K562 (cell line): ENCODE measurements around the gene SURF4. TPM values are rescaled to one million over a fixed set of nuclear protein-coding genes. Genes with fewer than 3 reads are reported as not detected.
A peak's percentile ranks its signal among the peaks of the same experiment; 100 is the strongest.

Source experiments
- AFF4 ChIP-seq: sonication (generic); formaldehyde crosslinking; IDR thresholded peaks from 2 replicates; pipeline ENCODE4 v1.8.0; 2023; ENCODE audit warnings: mild to moderate bottlenecking, missing genetic modification reagents
- CHD7 ChIP-seq: fragments of 200-600 bp; sonication (generic); IDR thresholded peaks from one replicate; pipeline ENCODE4 v1.6.1; 2012; ENCODE audit warnings: mild to moderate bottlenecking, low read depth, low read length, inconsistent platforms
- DLX4 ChIP-seq: fragments of 250-450 bp; sonication (Bioruptor Pico); IDR thresholded peaks from 2 replicates; pipeline ENCODE4 v1.6.1; 2021; ENCODE audit warnings: mild to moderate bottlenecking
- HINFP ChIP-seq: fragments of 450-650 bp; conservative IDR thresholded peaks from 2 replicates; pipeline ENCODE4 v1.6.1; 2016; ENCODE audit warnings: missing genetic modification characterization, low read depth, mild to moderate bottlenecking, control low read depth, missing compliant biosample characterization
- LCOR ChIP-seq: sonication (generic); formaldehyde crosslinking; IDR thresholded peaks from 2 replicates; pipeline ENCODE4 v1.8.0; 2022; ENCODE audit warnings: mild to moderate bottlenecking, missing genetic modification reagents
- THRB ChIP-seq: fragments of 450-650 bp; formaldehyde crosslinking; conservative IDR thresholded peaks from 2 replicates; pipeline ENCODE4 v1.4.0; 2022; ENCODE audit warnings: mild to moderate bottlenecking, missing genetic modification characterization
- ZNF717 ChIP-seq: fragments of 250-450 bp; sonication (Bioruptor Pico); IDR thresholded peaks from 2 replicates; pipeline ENCODE4 v1.5.0; 2021
- polyA plus RNA-seq, 8 experiments: library from polyadenylated mRNA; depleted of rRNA in 4 of 8; stranded (reverse) in 5 of 8; unstranded in 3 of 8; fragments of >200 nt; fragmentation: Nextera tagmentation in 2 of 8; fragmentation: Illumina TruSeq in 1 of 8; extraction: Ambion mirVana in 2 of 8; extraction: Trizol in 1 of 8; gene quantifications; 2 replicates each; pipeline versions ENCODE4 v1.2.1 to v1.2.3, GENCODE V29; 2011 to 2014; ENCODE audit warnings: inconsistent platforms in 1 of 8, missing spikeins in 1 of 8
- total RNA-seq, 7 experiments: library from RNA; depleted of rRNA in 6 of 7; stranded (reverse); fragments of >200 nt in 6 of 7; fragmentation: Illumina TruSeq in 2 of 7; extraction: Trizol in 2 of 7; gene quantifications; 2 replicates each; pipeline versions ENCODE4 v1.2.1 to v1.2.3, GENCODE V29; 2011 to 2021; ENCODE audit warnings: low replicate concordance in 1 of 7

SURF4 gene
- total and polyA plus RNA-seq, 9 of the 15 experiments (the other 6 are each of a cell fraction or from before 2014, with no cell fraction given), result 8.4 to 176 (median 130) TPM

GRCh38 chr9:133356391-133357091, 19.3 kb downstream of the SURF4 start, which contains the start of the genes SURF1 and SURF2 (continued):
- TF ChIP-seq CHD7 (no peak), LCOR (CRISPR knock-in tag) (peak; percentile 74), DLX4 (CRISPR knock-in tag) (no peak), THRB (CRISPR knock-in tag) (no peak), AFF4 (CRISPR knock-in tag) (peak; percentile 78; the same call in 1 of the 2 replicates), HINFP (no peak), ZNF717 (CRISPR knock-in tag) (no peak)
